HFFc6 (cell line): ENCODE measurements around the gene AQP9. TPM values are rescaled to one million over a fixed set of nuclear protein-coding genes. Genes with fewer than 3 reads are reported as not detected.
"Not testable (repeated sequence)": the region's sequence is repeated elsewhere in the genome, so short reads cannot be mapped to it uniquely, and the experiment has no call there.

Experiments
- DNase-seq: peaks from one replicate; pipeline ENCODE4 v3.0.0-alpha.2; 2018
- H3K27ac Mint-ChIP-seq: 2 replicates; pipeline ENCODE4 v1.8.0; 2020; ENCODE audit warnings: mild to moderate bottlenecking, mixed read lengths
- H3K27me3 Mint-ChIP-seq: 2 replicates; pipeline ENCODE4 v1.8.0; 2021; ENCODE audit warnings: mild to moderate bottlenecking, moderate library complexity, mixed read lengths; ENCODE audit not compliant: insufficient read depth
- H3K36me3 Mint-ChIP-seq: 2 replicates; pipeline ENCODE4 v1.8.0; 2021; ENCODE audit warnings: low read depth, mixed read lengths
- H3K4me1 Mint-ChIP-seq: 2 replicates; pipeline ENCODE4 v1.8.0; 2020; ENCODE audit warnings: low read depth, mixed read lengths
- H3K4me3 Mint-ChIP-seq: 2 replicates; pipeline ENCODE4 v1.8.0; 2020; ENCODE audit warnings: mild to moderate bottlenecking, moderate library complexity, mixed read lengths
- H3K9me3 Mint-ChIP-seq: 2 replicates; pipeline ENCODE4 v1.8.0; 2020; ENCODE audit warnings: mild to moderate bottlenecking, mixed read lengths
- CTCF ChIP-seq: fragments of 200-600 bp; sonication (generic); IDR thresholded peaks from 2 replicates; pipeline ENCODE4 v1.5.0; 2021; ENCODE audit warnings: antibody characterized with exemption, mild to moderate bottlenecking
- total RNA-seq, 6 experiments: library from RNA; stranded (reverse); fragmentation: NEBNext Ultra II Directional; extraction: Animal tissue kit (Norgen Biotek cat#: 25700); gene quantifications; 2 replicates in 1 of 6; 3 replicates in 5 of 6; pipeline ENCODE4 v1.2.3, GENCODE V29; 2021

Gene AQP9
- total RNA-seq, 6 experiments from 2014 or later: not detected

- Mint-ChIP-seq H3K4me1 (no peaks in the 10 kb centered on the region), H3K36me3 (no peaks in the 10 kb centered on the region), H3K27me3 (peaks cover 8% of the 10 kb centered on the region), H3K9me3 (no peaks in the 10 kb centered on the region), H3K4me3 (no peak overlapping the region), H3K27ac (no peak overlapping the region)
- no peak for TF ChIP-seq CTCF
- no peak for DNase-seq
Measured at GRCh38 chr15:58109419-58109818, 28.8 kb upstream of the AQP9 start.

- Mint-ChIP-seq H3K36me3 (no peaks in the 10 kb centered on the region), H3K27me3 (peaks cover 13% of the 10 kb centered on the region), H3K4me1 (no peaks in the 10 kb centered on the region), H3K9me3 (no peaks in the 10 kb centered on the region), H3K4me3 (no peak overlapping the region), H3K27ac (no peak overlapping the region)
- no peak for DNase-seq
- TF ChIP-seq CTCF: no peak
Measured at GRCh38 chr15:58110999-58111717, 27.0 kb upstream of the AQP9 start.

- Mint-ChIP-seq H3K9me3 (no peaks in the 10 kb centered on the region), H3K27ac (no peak overlapping the region), H3K36me3 (no peaks in the 10 kb centered on the region), H3K27me3 (peaks cover 13% of the 10 kb centered on the region), H3K4me1 (no peaks in the 10 kb centered on the region), H3K4me3 (no peak overlapping the region)
- no peak for DNase-seq
- no peak for TF ChIP-seq CTCF
Measured at GRCh38 chr15:58111718-58112104, 26.5 kb upstream of the AQP9 start.

- not testable (repeated sequence) for H3K36me3 Mint-ChIP-seq, H3K9me3 Mint-ChIP-seq, H3K27ac Mint-ChIP-seq, DNase-seq, H3K4me1 Mint-ChIP-seq, H3K4me3 Mint-ChIP-seq
- peaks cover 14% of the 10 kb centered on the region for H3K27me3 Mint-ChIP-seq
Measured at GRCh38 chr15:58113358-58113757, 24.8 kb upstream of the AQP9 start.

- Mint-ChIP-seq H3K9me3 (no peaks in the 10 kb centered on the region), H3K4me1 (no peaks in the 10 kb centered on the region), H3K27me3 (peaks cover 16% of the 10 kb centered on the region), H3K36me3 (no peaks in the 10 kb centered on the region), H3K4me3 (no peak overlapping the region), H3K27ac (no peak overlapping the region)
- DNase-seq: no peak
- TF ChIP-seq CTCF: no peak
Measured at GRCh38 chr15:58114388-58114787, 23.8 kb upstream of the AQP9 start.

- Mint-ChIP-seq H3K4me1 (no peaks in the 10 kb centered on the region), H3K27me3 (peaks cover 16% of the 10 kb centered on the region), H3K36me3 (no peaks in the 10 kb centered on the region), H3K27ac (no peak overlapping the region), H3K4me3 (no peak overlapping the region), H3K9me3 (no peaks in the 10 kb centered on the region)
- no peak for TF ChIP-seq CTCF
- no peak for DNase-seq
Measured at GRCh38 chr15:58114812-58115211, 23.4 kb upstream of the AQP9 start.
